ENCODE data around the gene KSR1.

KSR1 gene

GRCh38 chr17:27585153-27585681, 129.0 kb downstream of the KSR1 start:
- Histone ChIP-seq H3K27ac (ENCODE audit: low read depth, low read length) (no peak overlapping the region; the same call in 1 of the 2 replicates), H3K27me3 (ENCODE audit: control insufficient read depth, insufficient read depth, low read length) (no peaks in the 10 kb centered on the region), H3K4me1 (ENCODE audit: control insufficient read depth, insufficient read depth, low read length) (peaks cover 3% of the 10 kb centered on the region; the same call in 1 of the 2 replicates), H3K36me3 (ENCODE audit: control insufficient read depth, insufficient read depth, low read length) (peaks cover 45% of the 10 kb centered on the region), H3K9ac (ENCODE audit: low read length) (peak overlapping the region; percentile 12), H3K9me3 (ENCODE audit: control insufficient read depth, insufficient read depth, low read depth, low read length) (no peaks in the 10 kb centered on the region), H3K4me3 (ENCODE audit: low read depth, low read length) (no peak overlapping the region)

- Histone ChIP-seq H3K27ac (ENCODE audit: low read depth, low read length) (no peak overlapping the region), H3K4me1 (ENCODE audit: control insufficient read depth, insufficient read depth, low read length) (peaks cover 3% of the 10 kb centered on the region; the same call in 1 of the 2 replicates), H3K27me3 (ENCODE audit: control insufficient read depth, insufficient read depth, low read length) (no peaks in the 10 kb centered on the region), H3K36me3 (ENCODE audit: control insufficient read depth, insufficient read depth, low read length) (peaks cover 47% of the 10 kb centered on the region), H3K4me3 (ENCODE audit: low read depth, low read length) (no peak overlapping the region), H3K9me3 (ENCODE audit: control insufficient read depth, insufficient read depth, low read depth, low read length) (no peaks in the 10 kb centered on the region), H3K9ac (ENCODE audit: low read length) (peak overlapping the region; percentile 12)
These were observed 129.5 kb downstream of the KSR1 start for GRCh38 chr17:27585792-27586191.

GRCh38 chr17:27586203-27586721, 130.0 kb downstream of the KSR1 start:
- Histone ChIP-seq H3K36me3 (ENCODE audit: control insufficient read depth, insufficient read depth, low read length) (peaks cover 50% of the 10 kb centered on the region), H3K9ac (ENCODE audit: low read length) (no peak overlapping the region), H3K9me3 (ENCODE audit: control insufficient read depth, insufficient read depth, low read depth, low read length) (no peaks in the 10 kb centered on the region), H3K27ac (ENCODE audit: low read depth, low read length) (no peak overlapping the region), H3K27me3 (ENCODE audit: control insufficient read depth, insufficient read depth, low read length) (no peaks in the 10 kb centered on the region), H3K4me1 (ENCODE audit: control insufficient read depth, insufficient read depth, low read length) (peaks cover 3% of the 10 kb centered on the region; the same call in 1 of the 2 replicates), H3K4me3 (ENCODE audit: low read depth, low read length) (no peak overlapping the region)

GRCh38 chr17:27588354-27588753, 132.1 kb downstream of the KSR1 start:
- no peak overlapping the region for H3K9ac ChIP-seq (ENCODE audit: low read length)

GRCh38 chr17:27590864-27591263, 134.6 kb downstream of the KSR1 start:
- Histone ChIP-seq H3K27me3 (ENCODE audit: control insufficient read depth, insufficient read depth, low read length) (no peaks in the 10 kb centered on the region), H3K36me3 (ENCODE audit: control insufficient read depth, insufficient read depth, low read length) (peaks cover 65% of the 10 kb centered on the region), H3K4me1 (ENCODE audit: control insufficient read depth, insufficient read depth, low read length) (peaks cover 1% of the 10 kb centered on the region; the same call in 1 of the 2 replicates), H3K27ac (ENCODE audit: low read depth, low read length) (no peak overlapping the region), H3K4me3 (ENCODE audit: low read depth, low read length) (no peak overlapping the region), H3K9me3 (ENCODE audit: control insufficient read depth, insufficient read depth, low read depth, low read length) (no peaks in the 10 kb centered on the region), H3K9ac (ENCODE audit: low read length) (no peak overlapping the region)

More at GRCh38 chr17:27588354-27588753, 132.1 kb downstream of the KSR1 start:
- H3K27ac ChIP-seq (ENCODE audit: low read depth, low read length) = no peak overlapping the region
- no peak overlapping the region for H3K4me3 ChIP-seq (ENCODE audit: low read depth, low read length)
- no peaks in the 10 kb centered on the region for H3K9me3 ChIP-seq (ENCODE audit: control insufficient read depth, insufficient read depth, low read depth, low read length)
- H3K27me3 ChIP-seq (ENCODE audit: control insufficient read depth, insufficient read depth, low read length) = no peaks in the 10 kb centered on the region
- H3K4me1 ChIP-seq (ENCODE audit: control insufficient read depth, insufficient read depth, low read length) = peaks cover 3% of the 10 kb centered on the region; the same call in 1 of the 2 replicates
- peaks cover 59% of the 10 kb centered on the region for H3K36me3 ChIP-seq (ENCODE audit: control insufficient read depth, insufficient read depth, low read length)

GRCh38 chr17:27591986-27592385, 135.7 kb downstream of the KSR1 start:
- Histone ChIP-seq H3K4me3 (ENCODE audit: low read depth, low read length) (no peak overlapping the region), H3K9me3 (ENCODE audit: control insufficient read depth, insufficient read depth, low read depth, low read length) (no peaks in the 10 kb centered on the region), H3K27me3 (ENCODE audit: control insufficient read depth, insufficient read depth, low read length) (no peaks in the 10 kb centered on the region), H3K9ac (ENCODE audit: low read length) (no peak overlapping the region), H3K36me3 (ENCODE audit: control insufficient read depth, insufficient read depth, low read length) (peaks cover 66% of the 10 kb centered on the region), H3K4me1 (ENCODE audit: control insufficient read depth, insufficient read depth, low read length) (no peaks in the 10 kb centered on the region), H3K27ac (ENCODE audit: low read depth, low read length) (no peak overlapping the region)

- Histone ChIP-seq H3K4me1 (ENCODE audit: control insufficient read depth, insufficient read depth, low read length) (no peaks in the 10 kb centered on the region; the same call in 1 of the 2 replicates), H3K27me3 (ENCODE audit: control insufficient read depth, insufficient read depth, low read length) (no peaks in the 10 kb centered on the region), H3K9ac (ENCODE audit: low read length) (no peak overlapping the region), H3K36me3 (ENCODE audit: control insufficient read depth, insufficient read depth, low read length) (peaks cover 65% of the 10 kb centered on the region), H3K4me3 (ENCODE audit: low read depth, low read length) (no peak overlapping the region), H3K9me3 (ENCODE audit: control insufficient read depth, insufficient read depth, low read depth, low read length) (no peaks in the 10 kb centered on the region), H3K27ac (ENCODE audit: low read depth, low read length) (no peak overlapping the region)
These were observed 137.1 kb downstream of the KSR1 start for GRCh38 chr17:27593232-27593856.

GRCh38 chr17:27593857-27594255, 137.6 kb downstream of the KSR1 start:
- no peak overlapping the region for H3K27ac ChIP-seq (ENCODE audit: low read depth, low read length)
- no peak overlapping the region for H3K4me3 ChIP-seq (ENCODE audit: low read depth, low read length)
- no peaks in the 10 kb centered on the region for H3K9me3 ChIP-seq (ENCODE audit: control insufficient read depth, insufficient read depth, low read depth, low read length)
- no peak overlapping the region for H3K9ac ChIP-seq (ENCODE audit: low read length)
- no peaks in the 10 kb centered on the region for H3K27me3 ChIP-seq (ENCODE audit: control insufficient read depth, insufficient read depth, low read length)
- peaks cover 66% of the 10 kb centered on the region for H3K36me3 ChIP-seq (ENCODE audit: control insufficient read depth, insufficient read depth, low read length)
- H3K4me1 ChIP-seq (ENCODE audit: control insufficient read depth, insufficient read depth, low read length) = no peaks in the 10 kb centered on the region; the same call in 1 of the 2 replicates

GRCh38 chr17:27595208-27595607, 139.0 kb downstream of the KSR1 start:
- Histone ChIP-seq H3K9ac (ENCODE audit: low read length) (no peak overlapping the region), H3K9me3 (ENCODE audit: control insufficient read depth, insufficient read depth, low read depth, low read length) (no peaks in the 10 kb centered on the region), H3K4me3 (ENCODE audit: low read depth, low read length) (no peak overlapping the region), H3K4me1 (ENCODE audit: control insufficient read depth, insufficient read depth, low read length) (no peaks in the 10 kb centered on the region; the same call in 1 of the 2 replicates), H3K27me3 (ENCODE audit: control insufficient read depth, insufficient read depth, low read length) (no peaks in the 10 kb centered on the region), H3K36me3 (ENCODE audit: control insufficient read depth, insufficient read depth, low read length) (peaks cover 62% of the 10 kb centered on the region), H3K27ac (ENCODE audit: low read depth, low read length) (no peak overlapping the region)

GRCh38 chr17:27596096-27596495, 139.8 kb downstream of the KSR1 start:
- H3K27me3 ChIP-seq (ENCODE audit: control insufficient read depth, insufficient read depth, low read length) = no peaks in the 10 kb centered on the region
- no peak overlapping the region for H3K9ac ChIP-seq (ENCODE audit: low read length)
- H3K4me1 ChIP-seq (ENCODE audit: control insufficient read depth, insufficient read depth, low read length) = no peaks in the 10 kb centered on the region; the same call in 1 of the 2 replicates
- H3K27ac ChIP-seq (ENCODE audit: low read depth, low read length) = no peak overlapping the region
- no peak overlapping the region for H3K4me3 ChIP-seq (ENCODE audit: low read depth, low read length)
- H3K36me3 ChIP-seq (ENCODE audit: control insufficient read depth, insufficient read depth, low read length) = peaks cover 66% of the 10 kb centered on the region
- H3K9me3 ChIP-seq (ENCODE audit: control insufficient read depth, insufficient read depth, low read depth, low read length) = no peaks in the 10 kb centered on the region

GRCh38 chr17:27596566-27597187, 140.4 kb downstream of the KSR1 start:
- H3K4me3 ChIP-seq (ENCODE audit: low read depth, low read length) = no peak overlapping the region
- H3K27ac ChIP-seq (ENCODE audit: low read depth, low read length) = no peak overlapping the region
- H3K27me3 ChIP-seq (ENCODE audit: control insufficient read depth, insufficient read depth, low read length) = no peaks in the 10 kb centered on the region
- H3K4me1 ChIP-seq (ENCODE audit: control insufficient read depth, insufficient read depth, low read length) = no peaks in the 10 kb centered on the region; the same call in 1 of the 2 replicates
- H3K9me3 ChIP-seq (ENCODE audit: control insufficient read depth, insufficient read depth, low read depth, low read length) = no peaks in the 10 kb centered on the region
- peaks cover 65% of the 10 kb centered on the region for H3K36me3 ChIP-seq (ENCODE audit: control insufficient read depth, insufficient read depth, low read length)
- H3K9ac ChIP-seq (ENCODE audit: low read length) = no peak overlapping the region

Data from HUES6 (cell line).